Measurements from ENCODE around the gene KRTAP1-4.

GRCh38 chr17:41010441-41010840 is 19.6 kb downstream of the KRTAP1-4 start:
- TF ChIP-seq CTCF (IDR thresholded peaks at IDR 0.05): no peak
- no peak for TF ChIP-seq ZFX (IDR thresholded peaks at IDR 0.05; ENCODE audit: borderline replicate concordance)

Data from 22Rv1 (cell line).